ENCODE results near the gene LCMT1. TPM values are rescaled to one million over a fixed set of nuclear protein-coding genes. Genes with fewer than 3 reads are reported as not detected.

LCMT1 gene
- total and polyA plus RNA-seq, 2 of the 13 experiments (the other 11 are each of a cell fraction or from before 2014, with no cell fraction given): 41.2 to 48.7 TPM

GRCh38 chr16:25124503-25124902, 13.0 kb downstream of the LCMT1 start:
- no peak for TF ChIP-seq ZNF737 (CRISPR knock-in tag; IDR thresholded peaks at IDR 0.05; ENCODE audit: borderline replicate concordance)
- no peak for TF ChIP-seq GPBP1L1 (CRISPR knock-in tag; IDR thresholded peaks at IDR 0.05)
- TF ChIP-seq ZNF101 (CRISPR knock-in tag; IDR thresholded peaks at IDR 0.05; ENCODE audit: borderline replicate concordance, low read depth): no peak
- TF ChIP-seq EEA1 (CRISPR knock-in tag; IDR thresholded peaks at IDR 0.05; ENCODE audit: borderline replicate concordance): no peak
- TF ChIP-seq TFDP1 (CRISPR knock-in tag; IDR thresholded peaks at IDR 0.05; ENCODE audit: borderline replicate concordance): no peak
- no peak for TF ChIP-seq ZNF766 (CRISPR knock-in tag; IDR thresholded peaks at IDR 0.05; ENCODE audit: borderline replicate concordance)
- no peak for TF ChIP-seq ZBTB10 (CRISPR knock-in tag; IDR thresholded peaks at IDR 0.05; ENCODE audit: borderline replicate concordance)
- no peak for TF ChIP-seq SMYD3 (CRISPR knock-in tag; IDR thresholded peaks at IDR 0.05)
- TF ChIP-seq NONO (IDR thresholded peaks at IDR 0.05): no peak
- TF ChIP-seq NONO (CRISPR knock-in tag; conservative IDR thresholded peaks at IDR 0.05): no peak
- TF ChIP-seq GATAD1 (CRISPR knock-in tag; IDR thresholded peaks at IDR 0.05): no peak
- no peak for TF ChIP-seq ZFP36L2 (CRISPR knock-in tag; IDR thresholded peaks at IDR 0.05)
- no peak for TF ChIP-seq RXRA (CRISPR knock-in tag; IDR thresholded peaks at IDR 0.05)
- no peak for TF ChIP-seq ZNF274 (CRISPR knock-in tag; IDR thresholded peaks at IDR 0.05)
- no peak for TF ChIP-seq FOXK2 (IDR thresholded peaks at IDR 0.05)
- TF ChIP-seq RAD51 (IDR thresholded peaks at IDR 0.05; ENCODE audit: borderline replicate concordance): no peak
- no peak for TF ChIP-seq DBP (CRISPR knock-in tag; IDR thresholded peaks at IDR 0.05; ENCODE audit: not compliant biosample characterization)
- ChIA-PET POLR2A (no interaction called here), CTCF (ENCODE audit: low intra/inter-chr PET ratio, low total read pairs) (interaction anchor here (1.1 kb wide), 1 partner anchor 101 kb away, joined by 3 read pairs; no protein-coding TSS in a partner anchor)
- Histone ChIP-seq H3K4me3 (replicated peaks in 1 of 3; ENCODE audit: insufficient read depth in 1 of 3, low read depth in 2 of 3, low read length in 3 of 3) (no peak overlapping the region), H3K4me2 (ENCODE audit: low read depth, low read length) (no peak overlapping the region), H3K9me3 (ENCODE audit: low read length) (no peaks in the 10 kb centered on the region), H3K79me2 (ENCODE audit: insufficient read depth, low read length) (peaks cover 17% of the 10 kb centered on the region), H4K20me1 (ENCODE audit: insufficient read depth, low read length) (no peaks in the 10 kb centered on the region), H2AFZ (ENCODE audit: low read length) (no peak overlapping the region), H3K4me1 (ENCODE audit: insufficient read depth, low read length) (no peaks in the 10 kb centered on the region), H3K27me3 (ENCODE audit: control insufficient read depth in 1 of 2, insufficient read depth in 2 of 2, low read length in 2 of 2) (no peaks in the 10 kb centered on the region), H3K36me3 (replicated peaks in 1 of 2; ENCODE audit: control insufficient read depth in 1 of 2, insufficient read depth in 2 of 2, low read length in 2 of 2) (peaks cover 2 to 23% of the 10 kb centered on the region in 2 experiments), H3K27ac (ENCODE audit: extremely low read length, insufficient read depth, low read length) (no peak overlapping the region), H3K9ac (ENCODE audit: insufficient read depth, low read depth, low read length) (no peak overlapping the region)
- DNase-seq (ENCODE audit: low spot score): no peak
- BruUV-seq (replicated peaks): no TSS peak
- 82% methylated on average over 3 of the region's 3 CpGs for WGBS (ENCODE audit: low lambda C conversion rate)
- intact Hi-C loops (cut with micrococcal nuclease; ENCODE audit: unreplicated experiment): no loop called here
- no peak for ATAC-seq
- FAIRE-seq: no peak
- in situ Hi-C loops (cut with HindIII; ENCODE audit: extremely low pct_ligation_motif_present, low pct_unique_long_range_greater_than_20kb): no loop called here
